GM12874 (cell line): Measurements from ENCODE around the gene ALDH3B1.
A peak's percentile ranks its signal among the peaks of the same experiment; 100 is the strongest.

Experiments
- TF ChIP-seq, protein P1 (sequence below): IDR thresholded peaks from 2 replicates; pipeline ENCODE4 v1.5.1; 2011; ENCODE audit warnings: low read depth, mild to moderate bottlenecking, control low read depth, low read length, moderate library complexity; ENCODE audit not compliant: insufficient read depth

ALDH3B1 gene

DNA sequence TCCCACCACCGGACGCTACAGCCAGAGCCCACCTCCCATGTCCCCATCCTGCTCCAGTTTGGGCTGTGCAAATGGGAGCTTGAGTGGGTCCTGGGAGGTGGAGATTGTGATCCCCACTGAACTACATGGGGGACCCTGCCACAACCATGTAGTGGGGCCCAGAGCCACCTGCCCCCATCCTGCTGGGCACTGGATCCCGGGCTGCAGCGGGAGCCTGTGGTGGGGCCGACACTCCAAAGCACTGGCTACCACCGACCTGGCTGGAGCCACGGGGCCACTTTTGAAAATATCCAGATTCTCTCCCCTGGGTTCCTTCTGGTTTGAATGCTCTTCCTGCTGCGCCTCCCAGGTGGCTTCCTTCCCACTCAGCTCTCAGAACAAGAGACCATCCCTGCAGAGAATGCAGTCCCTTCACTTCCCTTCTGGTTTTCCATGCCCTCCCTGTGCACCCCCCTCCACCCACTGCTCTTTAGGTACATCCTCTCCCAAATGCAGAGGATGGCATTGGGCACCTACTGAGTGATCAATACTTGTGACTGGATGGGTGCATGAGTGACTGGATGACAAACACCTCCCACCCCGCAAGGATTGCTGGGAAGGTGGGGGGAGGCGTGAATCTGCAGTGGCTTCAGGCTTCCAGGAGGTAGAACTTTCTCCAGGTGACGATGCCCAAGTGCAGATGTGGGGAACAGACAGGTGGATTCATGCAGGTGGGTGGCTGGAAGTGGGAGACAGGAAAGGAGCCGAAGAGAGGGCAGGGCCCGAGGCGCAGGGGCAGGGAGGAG, 5.4 kb upstream of the ALDH3B1 start:
- TF ChIP-seq, protein P1, sequence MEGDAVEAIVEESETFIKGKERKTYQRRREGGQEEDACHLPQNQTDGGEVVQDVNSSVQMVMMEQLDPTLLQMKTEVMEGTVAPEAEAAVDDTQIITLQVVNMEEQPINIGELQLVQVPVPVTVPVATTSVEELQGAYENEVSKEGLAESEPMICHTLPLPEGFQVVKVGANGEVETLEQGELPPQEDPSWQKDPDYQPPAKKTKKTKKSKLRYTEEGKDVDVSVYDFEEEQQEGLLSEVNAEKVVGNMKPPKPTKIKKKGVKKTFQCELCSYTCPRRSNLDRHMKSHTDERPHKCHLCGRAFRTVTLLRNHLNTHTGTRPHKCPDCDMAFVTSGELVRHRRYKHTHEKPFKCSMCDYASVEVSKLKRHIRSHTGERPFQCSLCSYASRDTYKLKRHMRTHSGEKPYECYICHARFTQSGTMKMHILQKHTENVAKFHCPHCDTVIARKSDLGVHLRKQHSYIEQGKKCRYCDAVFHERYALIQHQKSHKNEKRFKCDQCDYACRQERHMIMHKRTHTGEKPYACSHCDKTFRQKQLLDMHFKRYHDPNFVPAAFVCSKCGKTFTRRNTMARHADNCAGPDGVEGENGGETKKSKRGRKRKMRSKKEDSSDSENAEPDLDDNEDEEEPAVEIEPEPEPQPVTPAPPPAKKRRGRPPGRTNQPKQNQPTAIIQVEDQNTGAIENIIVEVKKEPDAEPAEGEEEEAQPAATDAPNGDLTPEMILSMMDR = no peak

DNA sequence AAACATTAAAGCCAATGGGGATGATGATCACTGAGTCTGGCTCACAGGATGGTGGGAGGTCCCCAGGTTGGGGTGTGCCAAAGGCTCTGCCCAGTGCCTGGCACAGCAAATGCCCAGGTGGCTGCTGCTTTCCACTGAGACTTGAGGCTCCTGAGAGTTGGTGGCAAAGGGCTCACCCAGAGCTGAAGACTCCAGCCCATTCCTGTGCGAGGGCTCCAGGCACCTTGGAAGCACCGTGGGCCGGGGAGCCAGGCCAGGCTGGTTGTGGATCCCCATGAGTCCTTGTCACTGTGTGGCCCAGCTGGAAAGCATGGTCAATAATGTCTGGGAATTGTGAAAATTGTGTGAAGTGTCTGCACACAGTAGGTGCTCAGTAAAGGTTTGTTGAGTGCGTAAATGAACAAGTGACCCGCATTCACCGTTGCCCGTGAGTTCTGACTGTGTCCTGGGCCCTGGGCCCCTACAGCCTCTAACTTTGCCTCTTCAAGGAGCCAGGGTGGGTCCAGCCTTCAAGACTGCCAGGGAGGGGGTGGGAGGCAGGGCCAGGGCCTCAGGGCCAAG, 3.4 kb upstream of the ALDH3B1 start:
- TF ChIP-seq, protein P1 = no peak

- TF ChIP-seq, protein P1 = no peak
These were observed 2.4 kb upstream of the ALDH3B1 start for GRCh38 chr11:68007498-68008380.

DNA sequence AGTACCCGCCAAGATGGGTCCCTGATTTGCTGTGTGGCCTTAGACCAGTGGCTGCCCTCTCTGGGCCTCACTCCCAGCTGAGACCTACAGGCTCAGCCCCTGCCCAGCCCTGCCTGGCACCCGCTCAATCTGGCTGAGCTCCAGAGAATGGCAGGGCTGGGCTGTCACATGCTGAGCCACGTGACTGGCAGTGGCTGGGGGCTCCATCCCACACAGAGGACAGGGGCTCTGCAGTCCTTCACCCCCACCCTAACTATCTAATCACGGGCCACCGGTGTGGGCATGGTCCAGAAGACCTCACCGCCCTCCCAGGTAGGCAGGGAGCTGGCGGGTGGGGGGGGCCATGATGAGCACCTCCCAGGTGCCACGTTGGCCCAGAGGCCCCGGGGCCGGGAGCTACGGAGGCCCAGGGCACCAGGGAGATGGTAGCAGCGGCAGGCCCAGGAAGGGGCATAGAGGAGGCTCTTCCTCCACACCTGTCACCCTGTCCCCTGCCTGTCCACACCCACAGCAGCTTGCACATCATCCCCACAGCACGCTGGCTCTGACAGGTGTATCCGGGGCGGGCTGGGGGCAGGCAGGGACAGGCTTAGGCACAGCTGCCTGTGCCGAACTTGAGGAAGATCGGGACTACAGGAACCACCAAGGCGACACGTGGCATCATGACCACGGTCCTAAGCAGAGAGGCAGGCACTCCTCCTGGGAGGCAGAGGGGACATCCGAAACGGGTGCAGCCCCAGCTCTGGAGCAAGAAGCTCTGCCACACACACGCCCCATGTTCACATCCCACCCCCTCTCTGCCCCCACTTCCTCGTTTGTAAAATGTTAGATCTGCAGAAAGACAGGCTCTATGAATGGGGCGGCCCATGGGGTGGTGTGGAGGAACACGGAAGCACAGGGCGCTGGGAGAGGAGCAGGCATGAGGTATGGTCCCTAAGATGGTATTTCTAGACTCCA, 1.5 kb upstream of the ALDH3B1 start:
- TF ChIP-seq, protein P1 = no peak

DNA sequence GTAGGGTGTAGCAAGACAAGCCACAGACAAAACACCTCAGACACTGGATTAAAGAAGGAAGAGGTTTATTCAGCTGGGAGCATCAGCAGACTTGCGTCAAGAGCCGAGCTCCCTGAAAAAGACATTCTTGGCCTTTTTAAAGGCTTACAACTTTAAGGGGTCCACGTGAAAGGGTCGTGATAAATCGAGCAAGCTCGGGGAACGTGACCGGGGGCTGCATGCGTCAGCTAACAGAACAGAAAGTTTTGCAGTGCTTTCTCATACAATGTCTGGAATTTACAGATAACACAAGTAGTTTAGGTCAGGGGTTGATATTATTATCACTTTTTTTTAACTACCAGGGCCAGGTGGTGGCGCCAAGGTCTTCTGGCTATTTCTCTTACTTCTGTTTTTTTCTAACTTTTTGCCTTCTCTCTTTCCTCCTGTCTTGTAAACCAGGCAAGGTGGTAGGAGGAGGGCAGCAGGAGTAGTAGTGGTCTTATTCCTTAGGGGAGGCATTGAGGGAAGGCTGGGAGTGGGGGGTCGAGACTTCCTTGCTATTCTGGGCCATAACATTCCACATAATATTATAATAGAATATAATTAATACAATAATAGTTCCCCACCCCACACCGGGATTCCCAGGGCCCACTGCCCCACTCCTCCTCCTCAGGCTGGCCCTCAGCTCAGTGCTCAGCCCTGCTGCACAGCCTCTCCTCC, 587 bp upstream of the ALDH3B1 start:
- TF ChIP-seq, protein P1 = peak; percentile 36

DNA sequence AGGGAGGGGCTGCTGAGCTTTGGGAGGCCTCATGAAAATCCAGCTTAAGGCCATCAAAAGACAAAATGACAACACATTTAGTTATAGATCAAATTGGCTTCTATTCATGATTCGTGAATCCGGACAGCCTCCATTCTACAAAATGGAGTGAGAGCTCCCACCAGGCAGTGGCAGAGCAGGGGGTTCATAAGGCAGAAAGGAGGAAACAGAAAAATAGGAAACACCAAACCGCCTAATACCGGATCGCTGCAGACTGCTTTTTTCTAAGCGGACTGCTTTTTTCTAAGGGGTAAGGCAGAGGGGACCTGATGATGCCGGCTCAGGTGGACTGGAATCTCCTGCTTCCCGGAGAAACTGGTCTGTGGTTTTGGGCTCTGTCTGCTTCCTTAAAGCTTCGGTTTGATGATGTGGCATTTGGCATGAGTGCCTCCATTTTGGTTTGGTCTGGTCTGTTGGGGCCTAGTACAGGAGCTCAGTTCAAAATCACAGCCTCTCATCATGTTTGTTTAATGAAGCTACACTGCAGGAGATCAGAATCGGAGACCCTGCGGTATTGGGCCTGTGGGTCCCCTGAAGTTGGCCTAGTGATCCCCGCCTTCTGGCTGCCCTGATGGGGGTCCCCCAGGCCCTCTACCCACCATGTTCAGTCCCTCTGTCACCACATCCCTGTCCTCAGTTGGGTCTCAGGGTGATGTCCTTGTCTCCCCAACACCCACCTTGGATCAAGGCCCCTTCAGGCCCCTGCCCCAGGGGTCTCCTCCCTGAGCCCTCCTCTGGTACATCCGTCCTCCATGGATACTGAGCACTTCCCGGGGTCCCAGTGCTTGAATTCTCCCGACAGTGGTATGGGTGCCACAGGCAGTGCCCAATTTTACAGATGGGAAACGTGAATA, 1.2 kb downstream of the ALDH3B1 start:
- TF ChIP-seq, protein P1 = no peak
